ENCODE measurements around the gene AKR1B15. TPM values are rescaled to one million over a fixed set of nuclear protein-coding genes. Genes with fewer than 3 reads are reported as not detected.
"Not testable (repeated sequence)": the region's sequence is repeated elsewhere in the genome, so short reads cannot be mapped to it uniquely, and the experiment has no call there.

The AKR1B15 gene
- total RNA-seq, 1 experiment from 2014 or later: not detected

DNA sequence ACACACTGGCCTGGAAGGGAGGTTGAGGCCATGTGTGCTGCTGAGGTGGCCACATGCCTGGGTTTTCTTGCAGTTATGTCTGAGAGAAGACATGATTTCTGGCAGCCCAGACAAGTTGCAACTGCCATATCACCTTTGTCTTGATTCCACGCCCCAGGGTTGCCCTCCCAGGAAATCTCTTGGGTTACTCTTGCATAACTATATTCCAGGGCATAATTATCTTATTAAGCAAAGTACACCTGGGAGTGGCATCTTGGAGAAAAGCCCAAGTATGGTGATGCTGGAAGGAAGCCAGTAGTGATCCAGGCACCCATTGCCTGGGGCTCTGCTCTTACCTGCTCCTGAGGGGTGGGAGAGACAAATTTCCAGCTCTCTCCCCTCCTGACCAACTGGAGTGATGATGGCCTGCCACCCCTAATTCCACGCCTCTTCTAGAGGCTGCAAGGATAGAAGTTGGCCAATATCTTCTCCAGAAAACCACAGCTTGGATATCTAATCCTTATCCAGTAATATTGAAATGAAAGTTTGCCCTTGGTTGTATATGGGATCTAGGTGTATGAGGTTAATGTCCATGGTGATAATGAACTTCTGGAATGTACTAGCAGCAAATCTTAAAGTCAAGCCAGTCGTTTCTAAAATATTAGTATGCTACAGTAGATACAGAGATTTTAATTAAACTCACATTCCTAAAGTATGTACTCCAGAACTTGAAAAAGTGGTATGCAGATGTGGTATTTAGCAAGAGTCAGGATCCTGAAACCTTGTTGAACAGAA is 16.5 kb upstream of the AKR1B15 start:
- DNase-seq (ENCODE audit: low read depth): no peak

- DNase-seq (ENCODE audit: low read depth): no peak
Observed at GRCh38 chr7:134532954-134533218, 16.0 kb upstream of the AKR1B15 start.

GRCh38 chr7:134533288-134533771 is 15.6 kb upstream of the AKR1B15 start:
- peak; percentile 71 for DNase-seq (ENCODE audit: low read depth)

DNA sequence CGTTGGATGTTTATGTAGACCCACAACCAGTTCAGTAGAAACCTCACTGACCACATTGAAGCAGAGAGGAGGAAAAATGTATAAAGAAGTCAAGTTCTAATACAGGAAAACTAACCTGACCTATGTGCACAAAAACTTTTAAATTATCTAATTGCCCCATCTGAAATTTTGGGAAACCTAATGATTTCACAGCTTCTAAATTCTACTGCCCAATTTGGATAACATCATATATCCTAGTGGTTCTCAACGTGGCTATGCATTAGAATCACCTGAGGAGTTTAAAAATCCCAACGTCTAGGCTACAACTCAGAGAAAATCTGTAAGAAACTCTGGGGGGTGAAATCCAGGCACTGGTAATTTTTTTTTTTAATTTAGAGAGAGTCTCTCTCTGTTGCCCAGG is 14.3 kb upstream of the AKR1B15 start:
- no peak for DNase-seq (ENCODE audit: low read depth)

- DNase-seq (ENCODE audit: low read depth): no peak
Observed at GRCh38 chr7:134535272-134535918, 13.5 kb upstream of the AKR1B15 start.

DNA sequence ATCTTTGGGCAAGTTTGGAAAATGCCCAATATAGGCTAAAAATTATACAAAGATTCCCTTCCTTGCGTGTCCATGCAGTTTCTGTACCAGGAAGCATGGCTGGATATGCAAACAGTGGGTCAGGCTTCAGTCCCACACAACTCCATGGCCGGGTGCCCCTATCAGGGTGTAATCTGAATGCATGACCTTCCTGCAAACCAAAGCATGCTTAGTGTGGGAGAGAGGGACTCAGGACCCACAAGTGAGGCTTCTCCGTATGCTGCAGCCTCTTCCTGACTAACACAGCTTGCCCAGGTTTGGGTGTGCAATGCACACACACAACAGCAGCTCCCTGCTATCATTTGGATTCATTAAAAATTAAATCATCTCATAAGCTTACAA is 13.0 kb upstream of the AKR1B15 start:
- DNase-seq (ENCODE audit: low read depth): no peak

- not testable (repeated sequence) for DNase-seq (ENCODE audit: low read depth)
Observed at GRCh38 chr7:134536558-134536957, 12.4 kb upstream of the AKR1B15 start.

GRCh38 chr7:134537273-134537781 is 11.6 kb upstream of the AKR1B15 start:
- not testable (repeated sequence) for DNase-seq (ENCODE audit: low read depth)

DNA sequence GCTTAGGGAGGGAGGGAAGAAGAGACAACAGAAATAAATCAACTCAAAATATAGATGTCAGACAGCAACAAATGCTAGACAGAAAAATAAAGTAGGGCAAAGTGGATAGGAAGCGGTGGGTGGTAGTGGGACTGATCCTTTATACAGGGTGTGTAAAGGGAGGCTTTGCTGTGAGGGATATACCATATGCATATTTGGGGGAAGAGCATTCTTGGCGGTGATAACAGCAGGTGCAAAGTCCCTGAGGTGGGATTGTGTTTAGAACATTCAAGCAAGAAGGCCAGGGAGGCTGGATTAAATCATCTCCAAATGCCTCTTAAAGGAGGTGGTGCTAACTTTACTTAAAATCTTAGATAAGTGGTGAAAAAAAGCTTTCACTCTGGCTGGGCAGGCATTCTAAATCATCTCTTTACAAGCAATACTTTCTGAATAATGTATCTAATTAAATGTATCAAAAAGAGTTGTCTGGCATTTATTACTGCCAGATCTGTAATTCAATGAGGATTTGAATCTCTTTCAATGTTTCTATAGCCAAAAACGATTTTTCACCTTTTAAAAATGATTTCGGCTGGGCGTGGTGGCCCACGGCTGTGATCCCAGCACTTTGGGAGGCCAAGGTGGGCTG is 9.4 kb upstream of the AKR1B15 start:
- DNase-seq (ENCODE audit: low read depth): no peak

- not testable (repeated sequence) for DNase-seq (ENCODE audit: low read depth)
Observed at GRCh38 chr7:134541501-134542194, 7.3 kb upstream of the AKR1B15 start.

DNA sequence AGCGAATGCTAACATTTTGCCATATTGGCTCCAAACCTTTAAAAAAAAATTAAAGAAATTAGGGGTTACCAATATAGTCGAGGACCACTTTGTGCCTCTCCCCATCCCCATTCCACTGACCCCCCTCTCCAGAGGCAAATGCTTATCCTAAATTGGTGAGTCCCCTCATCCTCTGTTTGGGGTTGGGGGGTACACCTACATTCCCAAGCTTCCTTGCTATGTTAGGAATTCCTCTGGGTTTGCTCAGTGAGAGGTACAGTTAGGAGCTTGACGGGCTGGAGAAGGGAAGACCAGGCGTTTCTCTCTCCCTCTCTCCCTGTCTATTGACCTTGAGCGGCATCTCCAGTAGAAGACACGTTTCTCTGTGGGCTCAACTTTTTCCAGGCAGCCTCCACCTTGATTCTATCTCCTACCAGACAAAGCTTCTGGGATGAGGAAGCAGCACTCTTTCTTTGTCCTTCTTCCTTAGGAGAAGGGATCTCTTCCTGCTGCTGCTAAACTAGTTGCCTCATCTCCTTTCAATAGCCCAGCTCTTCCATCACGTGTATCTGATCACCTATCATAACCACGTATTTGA is 6.6 kb upstream of the AKR1B15 start:
- DNase-seq (ENCODE audit: low read depth): no peak

DNA sequence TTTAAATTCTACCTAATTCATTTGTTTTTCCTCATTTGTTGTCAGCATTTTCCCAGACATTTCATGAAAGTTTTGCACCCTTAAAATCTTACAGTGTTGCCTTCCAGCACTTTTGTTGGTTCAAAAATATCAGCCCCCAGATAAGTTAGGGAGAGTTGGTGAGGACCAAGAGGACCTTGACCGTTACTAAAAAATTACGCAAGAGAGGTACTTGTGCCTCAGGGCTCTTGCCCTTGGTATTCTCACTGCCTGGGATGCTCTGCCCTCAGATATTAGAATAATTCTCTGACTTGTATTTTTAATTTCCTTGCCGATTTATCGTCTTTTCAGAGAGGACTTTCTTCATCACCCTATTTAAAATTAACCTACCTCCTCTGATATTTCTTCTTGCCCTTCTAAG is 3.5 kb upstream of the AKR1B15 start:
- DNase-seq (ENCODE audit: low read depth): no peak

GRCh38 chr7:134545918-134546317 is 3.0 kb upstream of the AKR1B15 start:
- DNase-seq (ENCODE audit: low read depth): no peak

DNA sequence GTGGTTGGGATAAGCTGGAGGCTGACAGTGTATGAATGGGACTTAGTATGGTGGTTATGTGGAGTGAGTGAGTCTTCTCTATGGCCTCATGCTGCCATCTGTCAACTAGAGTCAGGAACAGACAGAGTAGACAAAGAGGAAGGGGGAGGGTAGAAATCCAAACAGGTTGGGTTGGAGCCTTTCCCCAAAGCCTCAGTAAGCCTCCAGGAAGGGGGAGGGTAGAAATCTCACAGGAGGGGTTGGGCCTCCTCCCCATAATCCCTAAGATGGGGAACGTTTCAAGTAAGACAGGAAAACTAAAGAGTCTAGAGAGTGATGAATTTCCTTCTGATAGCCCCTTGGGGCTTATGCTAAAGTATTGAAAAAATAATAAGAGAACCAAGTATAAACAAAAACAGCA is 2.0 kb upstream of the AKR1B15 start:
- DNase-seq (ENCODE audit: low read depth): peak; percentile 34

- peak; percentile 67 for DNase-seq (ENCODE audit: low read depth)
Observed at GRCh38 chr7:134547397-134548054, 1.4 kb upstream of the AKR1B15 start.

DNA sequence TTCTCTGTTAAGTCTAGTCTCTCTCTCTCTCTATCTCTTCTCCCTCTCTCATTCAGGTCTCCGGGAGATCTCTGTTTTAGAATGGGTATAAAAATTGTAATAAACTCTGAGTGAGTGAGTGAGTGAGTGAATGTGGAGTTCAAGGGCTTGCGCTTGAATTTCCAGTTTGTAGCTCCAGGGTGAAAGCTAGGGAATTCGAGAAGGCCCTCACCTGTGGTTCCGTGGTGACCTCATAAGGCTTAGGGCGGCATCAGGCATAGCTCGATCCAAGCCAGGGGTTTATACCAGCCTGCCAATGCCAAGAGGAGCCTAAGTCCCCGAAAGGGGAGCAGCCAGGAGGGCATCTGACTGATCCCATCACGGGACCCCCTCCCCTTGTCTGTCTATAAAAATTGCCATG is 456 bp downstream of the AKR1B15 start:
- DNase-seq (ENCODE audit: low read depth): no peak

GRCh38 chr7:134552105-134552504 is 3.2 kb downstream of the AKR1B15 start:
- peak; percentile 48 for DNase-seq (ENCODE audit: low read depth)

- DNase-seq (ENCODE audit: low read depth): no peak
Observed at GRCh38 chr7:134553976-134554375, 5.1 kb downstream of the AKR1B15 start.

DNA sequence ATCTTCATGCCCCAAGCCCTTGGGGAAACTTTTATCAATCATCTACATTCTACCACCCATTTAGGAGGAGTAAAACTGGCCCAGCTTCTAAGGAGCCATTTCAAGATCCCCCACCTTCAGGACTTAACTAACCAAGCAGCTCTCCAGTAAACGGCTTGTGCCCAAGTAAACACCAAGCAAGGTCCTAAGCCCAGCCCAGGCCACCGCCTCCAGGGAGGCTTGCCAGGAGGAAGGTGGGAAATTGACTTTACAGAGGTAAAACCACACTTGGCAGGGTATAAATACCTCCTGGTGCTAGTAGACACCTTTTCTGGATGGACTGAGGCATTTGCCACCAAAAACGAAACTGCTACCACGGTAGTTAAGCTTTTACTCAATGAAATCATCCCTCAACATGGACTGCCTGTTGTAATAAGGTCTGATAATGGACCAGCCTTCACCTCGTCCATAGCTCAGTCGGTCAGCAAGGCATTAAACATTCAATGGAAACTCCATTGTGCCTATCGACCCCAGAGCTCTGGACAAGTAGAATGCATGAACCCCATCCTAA is 5.6 kb downstream of the AKR1B15 start:
- DNase-seq (ENCODE audit: low read depth): no peak

GRCh38 chr7:134557391-134557790 is 8.5 kb downstream of the AKR1B15 start:
- no peak for DNase-seq (ENCODE audit: low read depth)

- no peak for DNase-seq (ENCODE audit: low read depth)
Observed at GRCh38 chr7:134558370-134558769, 9.5 kb downstream of the AKR1B15 start.

Measured in HT1080 (cell line).